ENCODE data around the gene NME7.

The NME7 gene

DNA sequence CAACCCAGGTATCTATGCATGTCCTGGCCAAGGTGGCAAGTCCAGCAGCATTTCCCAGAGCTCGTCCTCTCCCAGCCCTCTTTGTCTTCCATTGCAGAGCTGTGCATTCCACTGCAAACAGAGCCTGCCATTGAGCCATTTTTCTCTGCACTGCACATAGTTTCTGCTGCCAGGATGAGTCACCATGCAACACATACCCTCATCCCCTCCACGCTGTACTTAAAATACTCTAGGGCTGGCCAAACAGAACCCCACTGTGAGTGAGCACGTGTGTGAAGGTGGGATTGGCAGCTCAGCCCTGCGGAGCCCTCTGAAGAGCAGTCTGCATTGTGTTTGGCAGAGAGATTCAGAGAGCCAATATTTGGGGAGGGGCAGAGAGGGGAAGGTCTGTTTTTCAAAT, 265.0 kb downstream of the NME7 start:
- H3K4me1 ChIP-seq (ENCODE audit: control insufficient read depth in 1 of 2, insufficient read depth in 2 of 2, low read length in 2 of 2) = peaks cover 0 to 22% of the 10 kb centered on the region in 2 donors
- H3K27me3 ChIP-seq (ENCODE audit: low read depth, low read length) = no peaks in the 10 kb centered on the region
- H3K9me3 ChIP-seq (ENCODE audit: control insufficient read depth in 1 of 2, low read length in 2 of 2) = no peaks in the 10 kb centered on the region
- peak overlapping the region; percentile 6 to 38 for H3K4me3 ChIP-seq (ENCODE audit: low read depth in 1 of 2, low read length in 2 of 2)
- no peaks in the 10 kb centered on the region for H3K36me3 ChIP-seq (ENCODE audit: control insufficient read depth in 1 of 2, insufficient read depth in 2 of 2, low read length in 2 of 2)
- H3K27ac ChIP-seq (ENCODE audit: low read length) = peak overlapping the region; percentile 82

DNA sequence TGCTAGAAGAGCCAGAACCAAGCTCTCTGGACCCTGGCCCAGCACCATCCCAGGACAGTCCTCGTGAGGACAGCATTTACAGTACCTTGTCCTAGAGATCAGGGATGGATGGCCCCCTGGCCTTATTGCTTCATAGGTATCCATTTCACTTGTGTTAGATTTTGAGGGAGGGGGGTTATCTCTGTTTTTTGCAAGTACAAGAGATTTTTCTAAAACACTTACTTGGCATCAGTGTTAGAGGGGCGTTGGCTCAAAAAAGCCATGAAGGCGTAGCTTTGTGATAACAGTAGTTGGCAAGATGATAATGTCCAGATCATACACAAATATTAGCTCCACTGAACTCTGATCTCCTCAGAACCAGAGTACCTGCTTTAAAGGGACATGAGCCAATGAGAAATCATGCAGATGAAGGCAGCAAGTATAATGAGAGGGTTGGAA, 266.9 kb downstream of the NME7 start:
- H3K4me1 ChIP-seq (ENCODE audit: control insufficient read depth in 1 of 2, insufficient read depth in 2 of 2, low read length in 2 of 2) = peaks cover 0 to 21% of the 10 kb centered on the region in 2 donors
- H3K27me3 ChIP-seq (ENCODE audit: low read depth, low read length) = no peaks in the 10 kb centered on the region
- no peak overlapping the region for H3K27ac ChIP-seq (ENCODE audit: low read length)
- H3K4me3 ChIP-seq (ENCODE audit: low read depth in 1 of 2, low read length in 2 of 2) = no peak overlapping the region
- H3K9me3 ChIP-seq (ENCODE audit: control insufficient read depth in 1 of 2, low read length in 2 of 2) = no peaks in the 10 kb centered on the region
- no peaks in the 10 kb centered on the region for H3K36me3 ChIP-seq (ENCODE audit: control insufficient read depth in 1 of 2, insufficient read depth in 2 of 2, low read length in 2 of 2)

DNA sequence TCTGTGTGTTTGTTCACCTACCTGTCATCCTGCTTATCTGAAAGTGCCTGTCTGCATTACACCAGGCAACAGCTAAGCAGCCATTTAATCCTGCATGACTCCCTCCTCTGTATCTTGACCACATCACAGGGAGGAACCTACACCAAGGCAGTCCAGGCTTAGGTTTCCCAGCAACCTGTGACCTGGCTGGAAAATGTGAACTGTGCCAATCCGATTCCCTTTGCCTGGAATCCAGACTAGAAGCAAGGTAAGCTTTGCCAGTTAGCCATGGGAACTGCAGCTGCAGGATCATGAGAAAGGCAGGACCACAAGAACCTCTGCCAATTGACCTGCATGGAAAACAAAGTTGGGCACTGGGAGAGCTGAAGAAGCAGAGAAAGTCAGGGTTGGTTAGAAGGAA, 267.4 kb downstream of the NME7 start:
- Histone ChIP-seq H3K9me3 (ENCODE audit: control insufficient read depth in 1 of 2, low read length in 2 of 2) (no peaks in the 10 kb centered on the region), H3K27me3 (ENCODE audit: low read depth, low read length) (no peaks in the 10 kb centered on the region), H3K36me3 (ENCODE audit: control insufficient read depth in 1 of 2, insufficient read depth in 2 of 2, low read length in 2 of 2) (no peaks in the 10 kb centered on the region), H3K27ac (ENCODE audit: low read length) (no peak overlapping the region), H3K4me1 (ENCODE audit: control insufficient read depth in 1 of 2, insufficient read depth in 2 of 2, low read length in 2 of 2) (peaks cover 0 to 17% of the 10 kb centered on the region in 2 donors), H3K4me3 (ENCODE audit: low read depth in 1 of 2, low read length in 2 of 2) (no peak overlapping the region)

DNA sequence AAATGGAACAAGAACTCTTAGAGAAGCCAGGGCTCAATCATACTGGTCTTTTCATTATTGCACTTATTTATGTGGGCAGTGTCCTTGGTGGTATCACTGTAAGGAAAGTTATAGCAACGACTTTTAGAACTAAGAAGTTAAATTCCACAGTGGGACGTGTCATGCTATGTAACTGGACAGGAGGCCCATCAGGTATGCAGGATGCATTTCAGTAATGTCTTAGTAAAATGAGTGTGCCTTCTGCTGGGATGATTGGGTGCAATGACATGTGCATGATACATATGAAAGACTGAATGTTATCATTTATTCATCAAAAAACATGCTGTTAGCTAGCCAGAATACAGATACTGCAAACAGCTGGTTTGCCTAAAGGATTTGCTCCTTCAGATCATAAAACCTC, 268.0 kb downstream of the NME7 start:
- H3K4me1 ChIP-seq (ENCODE audit: control insufficient read depth in 1 of 2, insufficient read depth in 2 of 2, low read length in 2 of 2) = peaks cover 0 to 15% of the 10 kb centered on the region in 2 donors
- no peaks in the 10 kb centered on the region for H3K36me3 ChIP-seq (ENCODE audit: control insufficient read depth in 1 of 2, insufficient read depth in 2 of 2, low read length in 2 of 2)
- no peak overlapping the region for H3K4me3 ChIP-seq (ENCODE audit: low read depth in 1 of 2, low read length in 2 of 2)
- no peak overlapping the region for H3K27ac ChIP-seq (ENCODE audit: low read length)
- H3K9me3 ChIP-seq (ENCODE audit: control insufficient read depth in 1 of 2, low read length in 2 of 2) = no peaks in the 10 kb centered on the region
- H3K27me3 ChIP-seq (ENCODE audit: low read depth, low read length) = no peaks in the 10 kb centered on the region

DNA sequence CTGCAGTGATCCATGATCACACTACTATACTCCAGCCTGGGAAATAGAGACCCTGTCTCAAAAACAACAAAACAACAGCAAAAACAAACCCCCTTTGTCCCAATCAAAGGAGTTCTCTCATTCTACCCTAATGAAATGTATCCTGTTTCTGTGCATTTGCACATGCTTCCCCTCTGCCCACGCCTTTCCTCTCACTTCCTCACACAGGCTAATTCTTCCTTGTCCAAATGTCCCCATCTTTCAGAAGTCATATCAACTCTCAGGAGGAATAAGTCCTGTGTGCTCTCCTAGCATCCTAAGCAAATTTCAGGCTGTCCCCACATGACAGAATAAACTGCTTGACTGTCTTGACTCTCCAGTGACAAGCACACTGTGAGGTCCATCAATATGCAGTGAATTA, 269.2 kb downstream of the NME7 start:
- no peaks in the 10 kb centered on the region for H3K27me3 ChIP-seq (ENCODE audit: low read depth, low read length)
- H3K4me1 ChIP-seq (ENCODE audit: control insufficient read depth in 1 of 2, insufficient read depth in 2 of 2, low read length in 2 of 2) = peaks cover 0 to 13% of the 10 kb centered on the region in 2 donors

DNA sequence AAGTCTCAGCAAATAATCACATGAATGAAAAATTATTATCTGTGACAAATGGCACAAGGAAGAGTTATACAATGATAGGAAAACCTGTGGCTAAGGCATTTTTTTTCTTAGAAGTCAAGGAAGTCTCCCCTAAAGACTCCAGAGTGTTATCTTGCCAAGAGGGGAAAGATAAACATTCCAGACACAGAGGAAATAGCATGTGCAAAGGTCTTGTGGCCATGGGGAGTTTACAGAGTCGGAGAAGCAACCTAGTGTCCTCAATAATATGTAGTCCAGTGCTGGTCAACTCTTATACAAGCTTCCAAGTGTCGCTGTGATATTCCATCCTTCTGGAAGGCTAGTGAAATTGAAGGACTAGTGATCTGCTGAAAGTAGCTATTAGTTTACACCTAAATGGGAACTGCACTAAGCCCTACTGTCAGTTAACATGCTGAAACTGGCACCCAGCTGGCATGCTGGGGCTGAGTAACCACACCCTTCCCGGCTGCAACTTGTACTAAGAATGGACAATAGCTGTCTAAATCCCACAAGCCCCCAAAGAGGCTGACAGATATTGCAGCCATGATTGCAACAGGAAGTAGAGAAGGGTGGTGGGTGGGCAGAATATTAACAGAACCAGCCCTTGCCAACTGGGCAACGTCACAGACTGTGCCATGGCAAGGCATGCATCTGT, 272.6 kb downstream of the NME7 start:
- H3K27me3 ChIP-seq (ENCODE audit: low read depth, low read length) = no peaks in the 10 kb centered on the region
- H3K27ac ChIP-seq (ENCODE audit: low read length) = no peak overlapping the region
- no peaks in the 10 kb centered on the region for H3K4me1 ChIP-seq (ENCODE audit: control insufficient read depth in 1 of 2, insufficient read depth in 2 of 2, low read length in 2 of 2)
- no peaks in the 10 kb centered on the region for H3K9me3 ChIP-seq (ENCODE audit: control insufficient read depth in 1 of 2, low read length in 2 of 2)
- no peak overlapping the region for H3K4me3 ChIP-seq (ENCODE audit: low read depth in 1 of 2, low read length in 2 of 2)
- H3K36me3 ChIP-seq (ENCODE audit: control insufficient read depth in 1 of 2, insufficient read depth in 2 of 2, low read length in 2 of 2) = no peaks in the 10 kb centered on the region

More for the DNA sequence above, 269.2 kb downstream of the NME7 start:
- Histone ChIP-seq H3K9me3 (ENCODE audit: control insufficient read depth in 1 of 2, low read length in 2 of 2) (no peaks in the 10 kb centered on the region), H3K36me3 (ENCODE audit: control insufficient read depth in 1 of 2, insufficient read depth in 2 of 2, low read length in 2 of 2) (no peaks in the 10 kb centered on the region), H3K27ac (ENCODE audit: low read length) (no peak overlapping the region), H3K4me3 (ENCODE audit: low read depth in 1 of 2, low read length in 2 of 2) (no peak overlapping the region)

DNA sequence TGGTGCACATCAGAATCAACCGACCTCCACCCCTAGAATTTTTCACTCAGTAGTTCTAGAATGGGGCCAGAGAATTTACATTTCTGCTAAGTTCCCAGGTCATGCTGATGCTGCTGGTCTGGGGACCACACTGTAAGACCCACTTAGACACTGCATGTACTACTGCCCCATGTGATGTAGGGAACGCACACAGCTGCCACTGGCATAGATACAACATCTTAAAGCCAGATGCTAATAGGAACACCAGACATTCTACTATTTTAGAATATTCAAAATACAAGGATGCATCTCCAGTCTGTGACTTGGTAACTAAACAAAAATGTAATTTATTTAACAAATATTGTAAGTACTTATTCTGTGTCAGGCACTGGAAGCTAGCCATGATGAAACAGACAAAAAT, 275.2 kb downstream of the NME7 start:
- H3K9me3 ChIP-seq (ENCODE audit: control insufficient read depth in 1 of 2, low read length in 2 of 2) = no peaks in the 10 kb centered on the region

DNA sequence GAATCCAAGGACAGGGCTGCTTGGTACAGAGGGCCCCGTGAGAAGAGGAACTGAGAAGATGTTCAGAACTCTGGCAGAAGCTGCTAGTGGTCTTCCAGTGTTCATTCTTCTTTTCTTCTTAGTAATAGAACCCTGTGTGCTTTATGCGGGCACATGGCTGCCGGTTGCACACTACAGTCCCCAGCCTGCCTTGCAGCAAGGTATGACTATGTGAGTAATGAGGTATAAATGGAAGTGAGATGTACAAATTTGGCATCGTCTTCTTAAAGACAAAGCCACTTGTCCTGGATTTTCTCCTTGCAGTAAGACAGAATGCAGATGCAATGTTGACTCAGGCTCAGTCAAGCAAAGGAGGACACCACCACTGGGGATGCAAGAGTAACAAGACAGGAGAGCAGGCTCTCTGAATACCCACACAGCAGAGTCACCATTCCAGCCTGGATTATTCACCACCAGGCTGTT, 276.1 kb downstream of the NME7 start:
- peaks cover 10 to 21% of the 10 kb centered on the region in 2 donors for H3K4me1 ChIP-seq (ENCODE audit: control insufficient read depth in 1 of 2, insufficient read depth in 2 of 2, low read length in 2 of 2)
- H3K27me3 ChIP-seq (ENCODE audit: low read depth, low read length) = no peaks in the 10 kb centered on the region
- H3K9me3 ChIP-seq (ENCODE audit: control insufficient read depth in 1 of 2, low read length in 2 of 2) = no peaks in the 10 kb centered on the region
- no peak overlapping the region for H3K27ac ChIP-seq (ENCODE audit: low read length)
- H3K4me3 ChIP-seq (ENCODE audit: low read depth in 1 of 2, low read length in 2 of 2) = no peak overlapping the region
- no peaks in the 10 kb centered on the region for H3K36me3 ChIP-seq (ENCODE audit: control insufficient read depth in 1 of 2, insufficient read depth in 2 of 2, low read length in 2 of 2)

More for the DNA sequence above, 275.2 kb downstream of the NME7 start:
- Histone ChIP-seq H3K36me3 (ENCODE audit: control insufficient read depth in 1 of 2, insufficient read depth in 2 of 2, low read length in 2 of 2) (no peaks in the 10 kb centered on the region), H3K27me3 (ENCODE audit: low read depth, low read length) (no peaks in the 10 kb centered on the region), H3K27ac (ENCODE audit: low read length) (no peak overlapping the region), H3K4me3 (ENCODE audit: low read depth in 1 of 2, low read length in 2 of 2) (no peak overlapping the region), H3K4me1 (ENCODE audit: control insufficient read depth in 1 of 2, insufficient read depth in 2 of 2, low read length in 2 of 2) (peaks cover 1 to 12% of the 10 kb centered on the region in 2 donors)

DNA sequence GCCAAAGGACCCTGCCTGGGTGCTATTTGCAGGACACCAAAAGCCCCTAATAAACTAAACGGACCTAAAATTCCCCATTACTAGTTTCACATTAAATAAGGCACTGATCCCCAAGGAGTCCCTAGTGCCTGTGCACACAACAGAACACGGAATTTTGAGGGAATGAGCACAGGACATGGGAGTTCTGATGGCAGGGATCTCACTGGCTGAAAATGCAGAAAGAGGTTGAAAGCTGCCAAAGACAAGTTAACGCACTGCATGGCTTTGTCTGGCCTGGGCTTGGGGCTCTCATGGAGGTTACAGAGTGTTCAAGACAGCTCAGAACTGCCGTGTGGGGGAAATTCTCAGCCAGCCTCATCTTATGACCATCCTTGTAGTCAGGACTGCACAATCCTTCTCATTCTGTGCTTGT, 276.7 kb downstream of the NME7 start:
- H3K4me1 ChIP-seq (ENCODE audit: control insufficient read depth in 1 of 2, insufficient read depth in 2 of 2, low read length in 2 of 2) = peaks cover 12 to 27% of the 10 kb centered on the region in 2 donors
- no peaks in the 10 kb centered on the region for H3K9me3 ChIP-seq (ENCODE audit: control insufficient read depth in 1 of 2, low read length in 2 of 2)
- H3K27ac ChIP-seq (ENCODE audit: low read length) = no peak overlapping the region
- H3K36me3 ChIP-seq (ENCODE audit: control insufficient read depth in 1 of 2, insufficient read depth in 2 of 2, low read length in 2 of 2) = no peaks in the 10 kb centered on the region
- H3K4me3 ChIP-seq (ENCODE audit: low read depth in 1 of 2, low read length in 2 of 2) = no peak overlapping the region
- H3K27me3 ChIP-seq (ENCODE audit: low read depth, low read length) = no peaks in the 10 kb centered on the region

DNA sequence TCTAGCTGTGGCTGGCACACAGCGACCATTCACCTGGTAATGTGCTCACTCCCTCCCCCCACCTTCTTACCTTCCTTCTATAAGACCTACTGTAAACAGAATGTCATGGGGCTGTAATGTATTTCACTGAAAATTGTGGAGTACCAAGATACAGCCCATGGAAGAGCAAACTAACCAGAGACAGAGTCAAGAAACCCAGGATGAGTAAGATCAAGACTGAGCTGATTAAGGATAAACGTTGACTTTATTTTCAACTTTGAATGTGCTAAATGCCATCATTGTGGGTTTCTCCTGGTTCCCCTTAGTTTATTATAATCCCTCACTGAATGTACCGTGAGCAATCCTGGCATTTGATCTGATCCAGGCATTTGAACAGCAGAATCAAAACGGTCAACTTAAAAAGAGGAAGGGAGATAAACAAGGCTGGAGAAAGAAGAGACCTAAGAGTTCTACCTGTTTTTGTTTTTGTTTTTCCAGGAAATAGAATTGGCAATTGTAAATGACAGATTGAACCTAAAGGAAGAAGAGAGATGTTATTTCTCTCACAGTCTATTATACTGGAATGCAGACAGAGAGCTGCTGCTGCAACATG, 277.2 kb downstream of the NME7 start:
- Histone ChIP-seq H3K27ac (ENCODE audit: low read length) (no peak overlapping the region), H3K36me3 (ENCODE audit: control insufficient read depth in 1 of 2, insufficient read depth in 2 of 2, low read length in 2 of 2) (no peaks in the 10 kb centered on the region), H3K9me3 (ENCODE audit: control insufficient read depth in 1 of 2, low read length in 2 of 2) (no peaks in the 10 kb centered on the region), H3K4me1 (ENCODE audit: control insufficient read depth in 1 of 2, insufficient read depth in 2 of 2, low read length in 2 of 2) (peaks cover 12 to 27% of the 10 kb centered on the region in 2 donors), H3K27me3 (ENCODE audit: low read depth, low read length) (no peaks in the 10 kb centered on the region), H3K4me3 (ENCODE audit: low read depth in 1 of 2, low read length in 2 of 2) (no peak overlapping the region)

DNA sequence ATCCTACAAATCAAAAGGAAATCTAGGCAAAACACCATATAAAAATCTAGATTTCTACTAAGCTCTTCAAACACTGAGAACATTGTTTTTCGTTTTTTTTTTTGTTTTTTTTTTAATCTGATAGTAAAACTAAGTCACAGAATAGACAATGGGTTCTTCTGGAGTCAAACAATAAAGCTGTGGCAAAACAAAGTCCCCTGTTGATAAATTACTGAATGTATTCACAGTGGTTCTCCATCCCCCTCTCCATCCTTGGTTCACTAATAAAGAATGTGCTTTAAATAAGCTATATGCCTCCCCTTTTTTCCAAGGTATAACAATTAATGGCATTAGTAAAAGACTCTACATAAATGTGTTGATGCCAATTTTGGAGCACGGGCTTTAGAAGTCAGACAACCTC, 277.8 kb downstream of the NME7 start:
- H3K4me3 ChIP-seq (ENCODE audit: low read depth in 1 of 2, low read length in 2 of 2) = no peak overlapping the region

More for the DNA sequence above, 277.8 kb downstream of the NME7 start:
- H3K27me3 ChIP-seq (ENCODE audit: low read depth, low read length) = no peaks in the 10 kb centered on the region
- no peaks in the 10 kb centered on the region for H3K9me3 ChIP-seq (ENCODE audit: control insufficient read depth in 1 of 2, low read length in 2 of 2)
- no peak overlapping the region for H3K27ac ChIP-seq (ENCODE audit: low read length)
- no peaks in the 10 kb centered on the region for H3K36me3 ChIP-seq (ENCODE audit: control insufficient read depth in 1 of 2, insufficient read depth in 2 of 2, low read length in 2 of 2)
- peaks cover 12 to 27% of the 10 kb centered on the region in 2 donors for H3K4me1 ChIP-seq (ENCODE audit: control insufficient read depth in 1 of 2, insufficient read depth in 2 of 2, low read length in 2 of 2)
